CD4-positive, alpha-beta T cell treated with Interleukin-17A for 1 hour (primary cell): ENCODE measurements around the gene ALKBH8.
"Not testable (repeated sequence)": the region's sequence is repeated elsewhere in the genome, so short reads cannot be mapped to it uniquely, and the experiment has no call there.

Experiments
- DNase-seq: peaks from one replicate; pipeline ENCODE4 v3.0.0-alpha.2; 2020

Gene ALKBH8

DNA sequence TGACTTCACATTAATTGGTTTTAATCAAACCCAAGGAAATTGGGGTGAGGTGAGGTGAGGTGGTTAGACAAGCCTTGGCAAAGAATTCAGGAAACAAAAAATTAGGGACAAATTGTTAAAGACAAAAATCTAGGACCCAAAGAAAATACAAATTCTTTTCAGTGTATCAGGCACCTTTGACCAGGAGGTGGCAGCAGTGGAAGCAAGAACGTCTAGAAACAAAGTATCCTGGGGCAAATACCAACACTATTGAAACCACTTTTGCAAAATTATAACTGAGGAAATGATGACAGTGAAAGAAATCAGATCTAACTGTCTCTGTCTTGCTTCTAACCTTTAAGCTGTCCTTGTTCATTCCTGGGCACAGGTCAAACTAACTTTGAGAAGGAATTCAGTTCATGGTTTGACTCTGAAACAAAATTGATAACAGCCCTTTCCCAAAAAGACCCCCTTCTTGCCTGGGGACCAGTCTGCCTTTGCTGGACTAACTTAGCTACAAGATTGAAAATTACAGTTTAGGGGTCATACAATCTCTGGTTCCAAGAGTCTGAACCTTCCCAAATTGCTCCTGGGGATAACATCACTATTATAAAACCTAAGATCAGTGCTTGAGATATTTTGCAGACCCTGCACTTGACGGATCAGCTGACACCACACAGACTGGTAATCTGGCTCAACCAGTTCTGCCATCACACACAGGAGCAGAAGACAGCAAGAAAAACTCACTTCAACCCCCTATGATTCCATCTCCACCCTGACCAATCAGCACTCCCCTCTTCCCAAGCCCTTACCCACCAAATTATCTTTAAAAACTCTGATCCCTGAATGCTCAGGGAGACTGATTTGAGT, 11.2 kb upstream of the ALKBH8 start:
- peak; percentile 55 for DNase-seq

DNA sequence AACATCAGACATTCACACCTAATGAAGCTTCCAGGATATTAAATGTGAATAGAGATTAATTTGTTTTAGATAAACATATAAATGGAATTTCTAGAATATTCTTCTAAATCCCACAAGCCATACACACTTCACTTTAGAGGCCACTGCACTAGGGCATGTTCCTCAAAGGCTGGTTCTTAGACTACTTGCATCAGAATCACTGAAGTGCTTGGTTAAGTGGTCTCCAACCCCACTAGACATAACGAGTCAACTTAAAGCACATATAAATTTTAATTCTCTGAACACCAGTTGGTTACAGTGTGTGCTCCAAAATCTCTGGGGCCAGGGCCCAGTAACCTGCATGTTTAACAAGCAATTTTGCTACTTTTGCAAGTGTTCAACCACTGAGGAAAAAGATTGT, 7.9 kb upstream of the ALKBH8 start:
- no peak for DNase-seq

DNA sequence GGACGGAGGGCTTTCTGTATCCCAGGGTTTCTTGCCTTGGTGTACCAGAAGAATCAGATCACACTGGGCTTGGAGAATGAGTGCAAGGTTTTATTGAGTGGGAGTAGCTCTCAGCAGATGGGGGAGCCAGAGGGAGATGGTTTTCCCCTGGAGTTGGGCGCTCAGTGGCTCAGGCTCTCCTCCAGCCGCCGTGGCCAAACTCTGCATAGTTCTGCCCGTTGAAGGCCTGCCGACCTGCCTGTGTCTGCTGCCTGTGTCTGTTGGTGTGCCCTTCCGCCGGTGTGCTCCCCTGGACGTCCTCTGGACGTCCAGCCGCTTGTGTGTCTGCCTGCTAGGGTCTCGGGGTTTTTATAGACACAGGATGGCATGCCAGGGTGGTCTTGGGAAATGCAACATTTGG, 4.5 kb upstream of the ALKBH8 start:
- DNase-seq: no peak

DNA sequence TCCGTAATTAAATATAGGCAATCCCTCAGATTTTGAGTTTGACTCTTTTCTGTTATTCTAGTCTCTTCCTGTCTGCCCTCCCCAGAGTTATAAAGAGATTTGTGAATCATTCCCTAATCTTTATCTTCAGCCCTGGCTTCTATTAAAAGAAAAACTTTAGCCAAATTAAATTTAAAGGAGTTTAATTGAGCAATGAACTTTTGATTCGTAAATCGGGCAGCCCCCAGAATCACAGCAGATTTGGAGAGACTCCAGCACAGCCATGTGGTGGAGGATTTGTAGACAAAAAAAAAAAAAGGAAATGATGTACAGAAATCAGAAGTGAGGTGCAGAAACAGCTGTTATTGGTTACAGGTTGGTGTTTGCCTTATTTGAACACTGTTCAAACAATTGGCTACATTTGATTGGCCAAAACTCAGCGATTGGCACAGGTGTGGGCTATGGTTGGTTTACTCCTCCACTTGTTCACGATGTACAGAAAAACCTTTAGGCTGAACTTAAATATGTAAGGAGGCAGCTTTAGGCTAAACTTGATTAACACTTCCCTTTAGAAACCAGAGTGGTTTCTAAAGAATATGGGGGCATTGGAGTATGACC, 2.3 kb upstream of the ALKBH8 start:
- DNase-seq: no peak

DNA sequence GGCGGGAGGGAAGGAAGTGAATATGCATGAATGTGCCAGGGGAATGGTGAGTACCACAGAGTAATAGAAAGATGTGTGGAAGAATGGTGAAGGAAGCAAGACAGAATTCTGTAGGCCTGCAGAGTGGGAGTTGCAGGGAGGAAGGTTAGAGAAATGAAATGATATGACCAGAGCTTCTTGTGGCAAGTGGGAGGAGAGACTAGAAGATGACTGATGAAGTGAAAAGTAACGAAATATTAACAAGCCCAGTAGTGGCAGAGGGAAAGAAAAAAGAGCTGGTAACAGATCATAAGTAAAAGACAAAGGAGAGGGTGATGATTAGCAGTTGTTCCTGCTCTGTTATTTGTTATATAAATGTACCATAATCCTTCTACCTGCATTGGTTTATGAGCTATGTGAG, 1.0 kb upstream of the ALKBH8 start:
- no peak for DNase-seq

DNA sequence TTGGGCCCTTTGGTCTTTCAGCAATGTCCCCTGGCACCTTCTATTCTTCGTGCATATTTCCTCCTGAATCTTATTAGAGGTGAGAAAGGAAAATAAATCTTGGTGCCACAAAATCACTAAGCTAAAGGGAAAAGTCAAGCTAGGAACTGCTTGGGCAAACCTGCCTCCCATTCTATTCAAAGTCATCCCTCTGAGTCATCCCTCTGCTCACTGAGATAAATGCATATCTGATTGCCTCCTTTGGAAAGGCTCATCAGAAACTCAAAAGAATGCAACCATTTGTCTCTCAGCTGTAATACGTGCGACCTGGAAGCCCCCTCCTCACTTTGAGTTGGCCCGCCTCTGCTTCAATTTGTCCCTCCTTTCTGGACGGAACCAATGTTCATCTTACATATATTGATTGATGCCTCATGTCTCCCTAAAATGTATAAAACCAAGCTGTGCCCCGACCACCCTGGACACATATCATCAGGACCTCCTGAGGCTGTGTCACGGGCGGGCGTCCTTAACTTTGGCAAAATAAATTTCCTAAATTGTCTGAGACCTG, 493 bp upstream of the ALKBH8 start:
- DNase-seq: not testable (repeated sequence)

DNA sequence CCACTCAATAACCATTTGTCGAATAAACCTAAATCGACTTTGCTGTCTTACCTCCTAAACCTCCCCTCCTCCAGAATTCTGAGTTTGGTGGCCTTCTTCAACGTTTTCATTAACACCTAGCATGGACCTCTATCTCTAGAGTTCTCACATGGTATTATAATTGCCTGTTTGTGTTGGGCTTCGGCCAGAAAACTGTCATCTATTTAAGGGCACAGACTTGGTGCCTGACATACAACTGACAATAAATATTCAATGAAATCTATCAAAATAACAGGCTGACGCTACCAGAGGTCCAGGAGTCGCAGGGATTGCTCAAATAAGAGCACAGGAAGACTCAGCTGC, 687 bp downstream of the ALKBH8 start:
- no peak for DNase-seq

DNA sequence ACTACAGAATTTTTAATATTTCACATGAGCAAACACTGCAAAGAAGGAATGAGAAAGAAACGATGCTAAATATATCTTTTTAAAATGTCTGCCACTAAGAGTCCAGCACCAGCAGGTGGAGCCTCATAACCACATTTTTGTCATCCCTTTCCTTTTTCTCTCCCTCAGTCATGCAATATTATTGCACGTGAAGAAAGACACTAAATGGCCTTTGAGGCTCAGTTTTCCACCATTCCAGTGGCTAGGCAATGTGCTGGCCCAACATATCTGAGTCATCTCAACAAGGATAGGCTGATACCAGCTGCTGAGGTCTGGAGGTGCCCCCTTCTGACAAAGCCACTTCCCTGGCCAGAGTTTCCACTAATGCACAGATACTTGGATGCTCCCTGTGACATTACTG, 1.8 kb downstream of the ALKBH8 start:
- peak; percentile 52 for DNase-seq

DNA sequence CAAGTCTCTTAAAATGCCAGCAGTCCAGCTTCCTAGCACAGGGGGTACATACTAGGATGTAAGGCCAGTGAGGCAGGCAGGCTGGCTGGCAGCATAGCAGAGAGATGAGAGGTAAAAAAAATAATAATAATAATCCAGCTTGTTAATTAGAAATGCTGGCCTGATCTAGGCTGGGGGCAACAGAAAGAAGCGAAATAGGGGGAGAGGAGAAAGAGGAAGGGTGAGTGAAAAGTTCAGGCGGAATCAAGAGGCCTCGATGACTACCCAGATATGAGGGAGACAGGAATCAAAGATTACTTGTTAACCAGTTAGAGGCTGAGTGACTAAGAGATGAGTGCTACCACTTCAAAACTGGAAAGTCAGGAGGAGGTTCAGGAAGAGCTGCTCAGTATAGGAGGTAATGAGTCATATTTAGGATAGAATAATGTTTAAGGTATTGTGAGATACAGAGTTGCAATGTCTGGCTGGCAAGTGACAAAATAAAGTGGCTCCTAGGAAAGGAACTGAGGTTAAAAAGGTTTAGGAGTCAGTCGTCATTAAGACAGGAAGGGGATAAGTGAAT, 2.8 kb downstream of the ALKBH8 start:
- DNase-seq: no peak

DNA sequence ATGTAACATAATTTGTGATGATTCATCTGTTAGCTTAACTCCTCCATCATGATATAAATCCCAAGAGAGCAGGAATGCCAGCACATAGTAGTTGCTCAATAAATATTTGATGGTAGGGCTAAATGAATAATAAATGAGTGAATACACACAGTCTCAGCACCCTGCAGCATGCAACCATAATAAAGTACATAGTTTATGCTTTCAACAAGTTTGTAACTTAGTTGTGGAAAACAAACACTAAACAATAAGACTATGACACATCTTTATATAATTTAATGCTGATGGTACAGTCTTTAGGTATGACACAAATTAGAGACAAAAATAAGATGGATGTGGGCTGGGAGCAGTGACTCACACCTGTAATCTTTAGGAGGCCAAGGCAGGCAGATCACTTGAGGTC, 3.8 kb downstream of the ALKBH8 start:
- DNase-seq: no peak

DNA sequence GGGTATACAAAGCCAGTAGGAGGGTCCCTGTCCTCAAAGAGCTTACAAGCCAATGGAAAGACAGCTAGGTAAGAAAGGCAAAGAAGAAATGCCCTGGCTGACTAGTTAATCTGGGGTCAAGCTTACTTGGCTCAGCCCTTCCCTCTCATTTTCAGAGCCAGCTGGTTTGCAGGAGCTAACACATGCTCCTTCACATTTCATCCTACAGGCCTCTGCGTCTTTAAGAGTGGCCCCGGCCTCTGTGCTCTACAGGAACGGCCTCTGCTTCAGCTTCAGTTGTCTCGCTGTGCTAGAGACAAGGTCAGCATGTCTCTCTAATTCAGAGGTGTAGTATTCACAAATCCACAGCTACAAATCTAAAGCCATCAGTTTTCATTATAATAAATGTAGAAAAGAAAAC, 15.2 kb downstream of the ALKBH8 start:
- no peak for DNase-seq

DNA sequence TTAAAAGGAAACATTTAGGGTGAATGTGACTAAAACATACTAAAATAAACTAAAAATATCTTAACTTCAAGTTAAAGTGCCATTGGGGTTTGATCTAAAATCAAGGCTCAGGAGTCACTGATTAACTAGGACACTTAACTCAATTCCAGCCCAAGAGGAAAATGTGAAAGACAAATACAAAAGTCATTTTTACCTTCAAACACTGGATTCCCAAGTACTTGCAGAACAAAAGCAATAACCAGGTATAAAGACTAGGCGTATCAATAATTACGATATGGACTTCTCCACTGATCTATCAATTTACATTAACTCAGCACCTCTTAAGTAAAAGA, 15.6 kb downstream of the ALKBH8 start:
- DNase-seq: no peak

DNA sequence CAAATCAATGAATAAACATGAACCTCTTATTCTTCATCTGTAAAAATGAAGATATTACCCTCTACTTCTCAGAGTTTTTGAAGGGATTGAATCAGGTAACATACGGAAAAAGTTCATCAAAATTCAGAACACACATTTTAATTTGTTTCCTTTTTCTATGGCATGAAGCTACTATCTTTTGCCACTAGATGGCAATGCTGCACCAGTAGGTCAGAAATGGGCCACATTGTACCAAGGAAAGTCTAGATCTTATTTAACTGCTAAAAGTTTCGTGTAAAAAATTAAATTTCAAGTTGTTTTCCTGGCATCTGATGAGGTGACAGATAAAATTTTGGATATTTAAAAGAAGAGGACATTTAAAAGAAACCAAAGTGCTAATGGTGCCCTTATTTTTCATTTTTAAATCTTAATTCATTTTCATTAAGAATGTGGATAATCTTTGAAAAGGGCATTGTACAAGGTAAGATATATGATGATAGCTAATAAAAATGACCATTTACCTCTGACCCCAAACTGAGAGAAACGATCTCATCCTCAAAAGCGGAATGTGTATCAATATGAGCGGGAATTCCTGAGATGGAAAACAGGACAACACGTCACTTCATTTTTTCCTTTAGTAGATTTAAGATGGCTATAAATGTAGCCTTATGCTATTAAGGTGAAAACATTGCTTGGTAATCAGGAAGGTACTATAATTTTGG, 16.1 kb downstream of the ALKBH8 start:
- peak; percentile 62 for DNase-seq

DNA sequence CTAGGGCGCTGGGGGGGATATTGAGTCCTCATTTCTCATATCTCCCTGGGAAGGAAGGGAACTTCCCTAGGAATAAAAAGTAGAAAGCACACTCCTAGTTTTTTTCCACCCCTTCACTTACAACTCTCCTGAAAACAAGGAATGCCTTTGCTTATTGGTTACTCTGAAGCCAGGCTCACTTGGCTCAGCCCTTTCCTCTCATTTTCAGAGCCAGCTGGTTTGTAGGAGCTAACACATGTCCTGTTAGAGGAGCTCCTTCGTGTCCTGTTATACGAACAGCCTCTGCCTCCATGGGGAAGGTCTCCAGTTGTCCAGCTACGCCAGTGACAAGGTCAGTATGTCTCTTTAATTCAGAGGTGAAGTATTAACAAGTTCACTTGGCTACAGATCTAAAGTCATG, 17.6 kb downstream of the ALKBH8 start:
- DNase-seq: no peak

DNA sequence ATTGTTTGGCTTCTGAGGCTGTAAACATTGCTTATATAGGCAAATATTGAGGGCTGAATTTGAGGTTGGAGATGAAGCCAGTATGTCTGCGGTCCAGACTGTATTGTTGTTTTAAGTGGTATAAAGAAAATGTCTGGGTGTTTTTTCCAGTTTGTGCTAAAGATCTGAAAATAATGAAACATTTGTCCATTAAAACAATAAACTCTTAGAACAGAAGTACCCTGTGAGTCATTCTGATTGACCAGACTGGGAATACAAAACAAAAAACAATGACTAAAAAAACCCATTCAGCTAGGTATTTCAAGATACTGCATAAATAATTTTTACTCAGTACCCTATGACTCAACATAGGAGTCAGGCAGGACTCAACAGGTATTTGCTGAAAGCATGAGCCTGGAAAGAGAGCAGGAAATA, 20.4 kb downstream of the ALKBH8 start:
- no peak for DNase-seq

DNA sequence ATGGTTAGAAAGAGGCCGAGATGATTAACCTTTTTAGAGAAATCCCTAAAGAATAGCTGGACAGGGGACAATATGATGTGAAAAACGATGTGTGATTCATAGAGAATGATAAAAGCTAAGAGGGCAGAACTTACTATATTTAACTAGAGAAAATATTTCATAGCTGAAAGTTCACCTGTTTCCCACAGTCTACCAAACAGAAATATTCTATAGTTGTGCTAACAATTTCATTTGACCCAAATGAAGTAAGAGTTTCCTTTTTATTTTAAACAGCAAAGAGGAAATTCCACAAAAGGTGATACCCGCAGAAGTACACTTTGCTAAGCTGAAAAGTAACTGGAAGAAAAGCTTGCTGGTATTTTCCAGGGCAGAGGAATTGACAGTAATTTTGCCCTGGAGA, 26.7 kb downstream of the ALKBH8 start:
- no peak for DNase-seq

DNA sequence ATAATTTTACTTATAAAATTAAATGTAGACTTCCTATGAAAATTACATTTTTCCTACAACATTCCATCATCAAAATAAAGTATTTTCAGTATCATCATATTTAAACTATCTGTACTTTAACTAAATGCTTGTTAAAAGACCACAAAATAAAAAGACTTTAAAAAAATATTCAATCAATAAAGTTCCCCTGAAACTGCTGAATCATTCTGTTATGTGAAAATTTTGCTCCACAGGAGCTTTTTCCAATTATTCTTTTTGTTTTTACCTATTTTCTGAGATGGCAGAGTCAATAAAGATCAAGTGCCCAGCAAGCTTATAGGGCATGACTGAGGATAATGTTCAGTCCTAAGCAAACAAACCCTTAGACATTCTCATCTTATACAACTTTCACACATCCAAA, 27.3 kb downstream of the ALKBH8 start:
- DNase-seq: no peak

DNA sequence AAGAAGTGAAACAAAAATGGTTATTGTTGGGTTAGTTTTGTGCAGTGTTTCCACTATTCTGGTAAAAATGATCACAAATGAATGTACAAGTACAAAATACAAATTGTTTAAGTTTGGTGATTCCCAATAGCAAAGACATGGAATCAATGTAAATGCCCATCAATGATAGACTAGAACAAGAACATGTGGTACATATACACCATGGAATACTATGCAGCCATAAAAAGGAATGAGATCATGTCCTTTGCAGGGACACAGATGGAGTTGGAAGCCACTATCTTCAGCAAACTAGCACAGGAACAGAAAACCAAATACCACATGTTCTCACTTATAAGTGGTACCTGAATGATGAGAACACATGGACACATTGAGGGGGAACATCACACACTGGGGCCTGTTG, 28.4 kb downstream of the ALKBH8 start:
- DNase-seq: not testable (repeated sequence)

DNA sequence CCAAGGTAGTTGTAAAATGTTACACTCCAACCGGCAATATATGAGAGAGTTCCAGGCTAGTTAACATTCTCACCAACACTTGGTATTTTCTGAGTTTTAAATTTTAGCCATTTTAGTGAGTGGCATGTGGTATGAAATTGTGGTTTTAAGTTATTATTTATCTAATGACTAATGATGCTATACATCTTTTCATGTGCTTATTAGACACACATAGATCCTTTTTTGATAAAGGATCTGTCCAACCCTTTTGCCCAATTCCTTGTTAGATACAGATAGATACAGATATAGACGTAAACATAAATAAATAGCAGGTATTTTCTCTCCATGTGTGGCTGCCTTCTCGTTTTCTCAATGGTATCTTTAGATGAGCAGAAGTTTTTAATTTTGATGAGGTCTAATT, 39.3 kb downstream of the ALKBH8 start:
- DNase-seq: no peak

DNA sequence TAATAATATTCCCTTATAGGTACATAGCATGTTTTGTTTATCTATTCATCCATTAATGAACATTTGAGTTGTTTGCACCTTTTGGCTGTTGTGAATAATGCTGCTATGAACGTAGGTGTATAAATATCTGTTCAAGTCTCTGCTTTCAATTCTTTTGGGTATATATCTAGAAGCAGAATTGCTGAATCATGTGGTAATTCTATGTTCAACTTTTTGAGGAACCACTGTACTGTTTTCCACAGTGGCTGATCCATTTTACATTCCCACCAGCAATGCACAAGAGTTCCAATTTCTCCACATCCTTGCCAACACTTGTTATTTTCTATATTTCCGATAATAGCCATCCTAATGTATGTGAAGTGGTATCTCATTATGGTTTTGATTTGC, 56.7 kb downstream of the ALKBH8 start:
- DNase-seq: no peak

DNA sequence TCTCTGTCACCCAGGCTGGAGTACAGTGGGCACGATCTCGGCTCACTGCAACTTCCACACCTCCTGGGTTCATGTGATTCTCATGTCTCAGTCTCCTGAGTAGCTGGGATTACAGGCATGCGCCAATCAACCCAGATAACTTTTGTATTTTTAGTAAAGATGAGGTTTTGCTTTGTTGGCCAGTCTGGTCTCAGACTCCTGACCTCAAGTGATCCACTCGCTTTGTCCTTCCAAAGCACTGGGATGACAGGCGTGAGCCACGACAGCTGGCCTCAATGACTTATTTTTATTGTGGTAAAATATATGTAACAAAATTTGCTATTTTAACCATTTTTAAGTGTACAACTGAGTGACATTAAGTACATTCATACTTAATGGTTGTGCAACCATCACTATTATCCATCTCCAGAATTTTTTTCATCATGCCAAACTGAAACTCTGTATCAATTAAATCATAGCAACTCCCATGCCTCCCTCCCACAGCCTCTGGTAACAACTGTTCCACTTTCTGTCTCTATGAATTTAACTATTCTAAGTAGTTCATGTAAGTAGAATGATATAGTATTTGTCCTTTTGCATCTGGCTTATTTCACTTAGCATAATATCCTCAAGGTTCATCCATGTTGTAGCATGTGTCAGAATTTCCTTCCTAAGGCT, 57.2 kb downstream of the ALKBH8 start:
- no peak for DNase-seq

DNA sequence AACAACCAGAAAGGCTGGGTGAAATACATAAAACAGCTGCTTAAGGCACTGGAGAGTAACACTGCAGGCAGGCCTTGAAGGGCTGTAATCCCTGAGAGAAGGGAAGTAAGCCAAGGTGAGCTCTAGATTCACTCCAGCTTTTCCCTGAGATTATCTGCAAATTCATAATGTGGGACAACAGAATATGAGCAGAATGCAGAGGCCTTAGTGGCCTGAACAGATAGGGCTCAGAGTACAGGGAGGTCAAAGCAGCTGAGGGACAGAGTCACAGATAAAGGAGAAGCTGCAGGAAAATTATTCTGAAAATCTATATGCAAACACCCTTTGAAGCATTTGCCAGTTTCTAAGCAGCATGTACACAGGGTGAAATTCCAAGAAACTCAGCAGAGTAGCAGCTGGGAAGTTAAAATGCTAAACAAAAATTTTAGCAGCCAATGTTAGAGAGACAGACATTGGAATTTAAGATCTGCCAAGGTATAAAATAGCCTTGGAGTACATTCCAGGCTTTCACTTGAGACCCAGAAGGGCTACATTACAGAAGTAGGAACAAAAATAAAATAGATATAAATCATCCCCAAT, 59.8 kb downstream of the ALKBH8 start:
- DNase-seq: no peak

DNA sequence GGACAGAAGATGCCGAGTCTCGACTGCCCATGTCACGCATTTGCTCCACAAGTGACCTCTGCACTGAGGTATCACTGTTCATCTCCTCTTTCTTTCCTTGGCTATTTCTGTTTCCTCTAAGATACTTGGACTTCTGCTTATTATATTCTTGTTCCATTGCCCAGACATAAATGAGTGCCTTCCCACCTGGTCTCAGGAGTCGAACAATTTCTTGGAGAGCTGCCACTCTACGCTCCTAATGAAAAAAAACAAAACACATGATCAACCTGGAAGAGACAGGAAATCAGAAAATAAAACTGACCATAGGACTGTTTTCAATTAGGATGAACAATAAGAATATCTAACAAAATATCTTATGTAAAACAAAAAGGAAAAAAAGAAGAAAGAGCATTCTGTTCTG, 60.6 kb downstream of the ALKBH8 start:
- DNase-seq: no peak
